Left renal pelvis (tissue), 4 donors: ENCODE measurements around the gene MOK. TPM values are rescaled to one million over a fixed set of nuclear protein-coding genes. Genes with fewer than 3 reads are reported as not detected.

Experiments used
- DNase-seq, 4 donors: peaks; one replicate each; pipeline ENCODE4 v3.0.0-alpha.2; 2013; ENCODE audit warnings: low read depth in 4 of 4, low spot score in 3 of 4
- polyA plus RNA-seq, 4 donors: library from polyadenylated mRNA; unstranded; fragments of 120-200 nt; gene quantifications; one replicate each; pipeline ENCODE4 v1.2.1, GENCODE V29; 2013; ENCODE audit not compliant: insufficient read length in 4 of 4

The MOK gene
- polyA plus RNA-seq, 4 donors = 16.2 to 40.3 (median 25.8) TPM

DNA sequence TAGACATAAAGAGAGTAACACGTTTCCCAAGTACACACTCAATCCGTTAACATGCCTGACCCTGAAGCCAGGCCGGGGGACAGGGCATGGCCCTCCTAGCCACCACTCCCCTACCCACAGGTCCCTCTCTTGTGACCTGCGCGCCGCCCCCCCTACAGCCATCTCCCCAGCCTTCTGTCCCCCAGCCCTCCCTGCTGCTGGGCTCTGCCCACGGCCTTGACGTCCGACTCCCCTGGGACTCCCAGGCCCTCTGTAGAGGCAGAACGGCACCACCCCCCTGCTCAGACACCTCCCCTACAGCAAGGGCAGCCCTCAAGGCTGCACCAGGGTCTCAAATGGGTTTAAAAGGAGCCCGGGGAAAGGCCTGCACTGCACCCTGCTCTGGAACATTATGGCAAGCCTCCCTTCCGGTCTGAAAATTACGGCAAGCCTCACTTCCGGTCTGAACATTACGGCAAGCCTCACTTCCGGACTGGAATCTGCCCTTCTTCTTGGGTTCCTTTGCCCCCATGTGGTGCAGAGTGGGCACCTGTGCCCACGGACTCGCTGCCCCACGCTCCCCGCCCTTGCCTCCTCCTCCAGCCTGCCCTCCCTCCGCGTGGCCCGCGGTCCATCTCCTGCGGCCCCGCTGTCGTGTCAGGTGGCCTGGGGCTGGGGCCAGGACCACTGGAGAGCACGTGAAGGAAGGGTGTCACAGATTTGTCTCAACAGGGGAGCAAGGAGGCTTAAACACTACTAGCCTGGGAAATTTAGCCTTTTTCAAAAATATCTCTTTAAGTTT lies 77.6 kb downstream of the MOK start:
- DNase-seq = no peak

DNA sequence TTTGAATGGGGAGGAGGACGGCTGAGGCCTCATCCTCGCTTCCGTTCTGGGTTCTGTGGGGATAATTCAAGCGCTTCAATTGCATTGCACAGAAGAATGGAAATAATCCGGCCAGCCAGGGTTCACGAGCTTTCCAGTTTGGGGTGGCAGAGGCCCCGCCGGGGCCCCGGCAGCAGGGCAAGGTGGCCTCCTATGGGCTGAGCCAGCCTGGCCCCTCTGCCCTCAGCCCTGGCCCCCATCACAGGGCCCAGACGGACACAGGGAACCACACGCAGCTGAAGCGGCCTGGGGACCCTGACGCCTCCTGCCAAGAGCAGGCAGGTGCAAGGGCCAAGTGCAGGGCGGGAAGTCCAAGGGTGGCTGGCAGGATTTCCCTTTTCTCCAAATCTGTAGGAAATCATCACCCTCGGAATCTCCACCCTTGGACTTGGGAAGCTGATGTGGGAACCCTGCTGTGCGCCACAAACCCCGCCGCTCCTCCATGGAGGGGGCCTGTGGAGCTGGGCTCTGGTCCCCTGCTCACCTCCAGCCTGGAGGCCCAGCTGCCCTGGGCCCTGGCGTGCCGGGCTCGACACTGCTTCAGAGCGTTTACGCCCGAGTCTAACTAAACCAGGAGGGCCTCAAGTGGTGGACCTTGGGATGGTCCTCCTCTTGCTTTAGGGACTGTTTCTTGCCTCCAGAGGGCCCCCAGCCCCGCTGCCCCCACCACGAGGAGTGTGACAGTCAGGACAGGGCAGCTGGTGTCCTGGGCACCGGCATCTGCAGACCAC lies 78.4 kb downstream of the MOK start:
- DNase-seq = no peak

DNA sequence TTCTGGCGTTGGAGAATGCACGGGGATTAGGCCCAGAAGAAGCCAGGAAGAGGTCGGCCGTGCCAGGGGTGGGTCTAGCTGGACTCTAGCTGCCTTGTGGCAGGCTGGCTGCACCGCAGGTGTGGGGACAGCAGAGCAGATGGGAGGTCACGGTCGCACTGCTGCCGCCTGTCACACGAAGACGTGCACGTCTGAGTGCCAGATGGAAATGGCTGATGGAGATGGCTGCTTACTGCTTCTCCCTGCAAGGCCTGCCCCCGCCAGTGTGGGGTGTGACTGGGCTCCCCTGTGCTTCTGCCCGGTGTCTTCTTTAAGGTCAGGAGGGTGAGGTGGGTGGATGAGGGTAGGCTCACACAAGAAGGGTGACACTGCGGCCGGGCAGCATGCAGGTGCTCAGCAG lies 79.0 kb downstream of the MOK start:
- DNase-seq = no peak

DNA sequence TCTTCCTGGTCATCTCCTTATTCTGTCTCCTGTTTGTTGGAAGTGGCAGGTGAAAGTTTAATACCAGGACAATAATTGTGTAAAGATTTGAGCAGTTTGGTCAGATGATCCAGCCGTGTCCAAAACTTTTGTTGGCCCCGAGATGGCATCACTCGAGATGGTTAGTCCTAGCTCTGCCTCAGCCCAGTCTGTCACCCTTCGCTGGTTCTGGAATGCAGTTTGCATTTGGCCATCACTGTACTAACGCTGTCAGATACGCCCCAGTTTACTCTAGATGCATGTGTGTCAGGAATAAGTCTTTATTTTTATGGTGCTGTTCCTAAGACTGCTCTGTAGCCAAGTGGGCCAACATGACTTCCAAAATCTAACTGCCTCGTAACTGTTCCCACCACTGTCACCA lies 79.6 kb downstream of the MOK start:
- no peak for DNase-seq

DNA sequence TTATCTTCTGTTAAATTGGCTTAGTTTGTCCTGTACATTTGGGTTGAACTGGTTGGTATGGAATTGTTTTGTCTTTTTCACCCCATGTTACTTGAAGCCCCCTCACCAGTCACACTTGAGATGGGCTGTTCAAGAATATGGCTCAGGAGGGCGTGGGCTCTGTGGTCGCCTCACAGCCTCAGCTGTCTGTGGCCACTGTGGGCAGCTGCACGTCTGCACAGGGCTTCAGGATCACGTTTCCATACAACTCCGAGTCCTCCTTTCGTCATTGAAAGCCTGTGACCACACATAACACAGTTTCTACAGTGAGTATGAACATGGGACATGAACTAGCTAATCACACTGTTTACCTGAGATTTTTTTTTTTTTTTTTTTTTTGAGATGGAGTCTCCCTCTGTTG lies 81.3 kb downstream of the MOK start:
- DNase-seq = no peak

DNA sequence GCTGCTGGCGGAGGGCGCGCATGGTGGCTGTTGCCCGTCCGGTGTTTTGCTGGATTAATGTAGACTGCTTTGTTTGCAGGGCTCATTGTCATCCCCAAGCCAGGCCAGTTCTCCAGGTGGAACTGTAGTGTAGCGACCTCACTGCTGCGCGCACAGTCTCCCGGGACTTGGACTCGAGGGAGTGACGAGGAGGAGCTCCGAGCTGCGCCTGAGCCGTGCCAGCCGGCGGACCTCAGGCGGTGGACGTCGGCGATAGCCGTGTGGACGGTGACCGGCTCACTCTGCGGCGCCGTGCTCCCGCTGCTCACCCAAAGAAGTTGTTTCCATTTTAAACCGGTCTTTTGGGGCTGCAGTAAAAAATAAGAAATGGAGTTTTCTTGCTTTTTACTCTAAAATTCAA lies 82.2 kb downstream of the MOK start:
- DNase-seq = no peak

DNA sequence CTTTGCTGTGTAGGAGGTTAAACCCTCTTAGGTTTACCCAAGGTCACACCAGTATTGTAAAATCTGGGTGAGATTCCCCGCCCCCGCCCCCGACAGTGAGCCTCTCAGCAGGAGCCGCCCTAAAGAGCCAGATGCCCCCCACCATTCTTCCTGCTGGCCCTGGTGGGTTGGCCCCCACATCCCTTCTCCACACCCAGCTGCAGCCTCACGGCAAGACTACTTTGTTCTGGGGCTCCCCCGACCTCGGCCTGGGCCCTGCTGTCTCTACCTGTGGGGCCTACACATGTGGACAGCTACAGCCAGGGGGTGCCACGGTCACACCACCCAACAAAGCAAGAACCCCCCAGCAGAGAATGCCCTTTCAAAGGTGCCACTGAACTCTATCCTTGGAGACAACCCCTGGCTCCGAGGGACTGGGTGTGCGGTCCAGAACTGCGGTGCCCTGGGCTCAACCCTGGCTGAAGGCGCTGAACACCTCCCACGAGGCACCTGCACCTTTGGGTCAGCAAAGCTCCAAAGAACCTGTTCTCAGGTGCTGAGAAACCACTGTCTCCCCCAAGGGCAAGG lies 82.9 kb downstream of the MOK start:
- DNase-seq = no peak

DNA sequence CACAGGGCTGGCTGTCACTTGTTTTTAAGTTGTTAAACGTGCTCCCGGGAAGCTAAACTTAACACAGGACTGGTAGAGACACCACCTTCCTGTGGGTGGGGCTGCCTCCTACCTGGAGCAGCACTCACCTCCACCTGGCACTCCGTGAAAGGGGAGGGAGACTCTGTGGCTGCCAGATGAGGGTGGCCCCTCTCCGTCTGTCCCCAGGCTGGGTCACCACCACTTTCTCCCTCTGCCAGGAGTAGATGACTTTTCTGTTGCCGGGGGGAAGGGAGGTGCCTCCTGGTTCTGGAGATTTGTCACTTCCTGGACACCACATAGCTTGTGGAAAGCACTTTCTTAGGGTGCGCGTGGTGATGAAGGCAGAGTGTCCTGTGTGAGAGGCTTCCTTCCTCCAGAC lies 83.9 kb downstream of the MOK start:
- DNase-seq = no peak

DNA sequence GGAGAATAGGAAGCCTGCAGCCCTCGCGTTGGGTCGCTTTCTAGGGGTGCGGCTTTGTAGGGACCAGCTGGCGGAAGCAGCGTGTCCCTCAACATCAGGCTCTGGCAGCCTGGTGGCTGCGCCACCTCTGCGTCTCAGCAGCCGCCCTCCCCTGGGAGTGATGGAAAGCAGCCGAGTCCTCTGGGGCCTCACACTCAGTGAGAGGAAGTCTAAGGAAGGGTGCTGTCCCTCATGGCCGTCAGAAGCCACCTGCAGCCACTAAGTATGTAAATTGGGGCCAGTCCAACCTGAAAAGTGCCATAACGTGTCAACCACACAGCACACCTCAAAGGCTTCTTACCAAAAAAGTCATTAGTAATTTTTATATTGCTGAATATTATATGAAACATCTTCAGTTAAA lies 84.9 kb downstream of the MOK start:
- no peak for DNase-seq

DNA sequence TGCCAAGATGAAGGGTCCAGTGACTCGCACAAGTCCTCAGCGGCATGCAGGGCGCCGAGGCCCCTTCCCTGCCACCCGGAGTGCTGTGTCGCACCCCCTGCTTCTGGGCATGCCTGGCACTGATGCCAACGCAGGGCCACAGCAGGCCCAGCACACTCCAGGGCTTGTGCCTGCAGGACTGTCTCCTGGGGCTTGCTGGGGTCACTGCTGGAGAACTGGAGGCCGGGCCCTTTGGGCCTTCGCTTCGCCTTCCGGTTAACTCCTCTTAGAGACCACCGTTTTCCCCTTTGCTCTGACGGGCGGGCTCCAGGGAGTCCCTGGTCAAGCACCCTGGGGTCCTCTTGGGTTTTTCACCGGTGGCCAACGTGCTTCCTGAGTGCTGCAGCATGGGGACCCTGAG lies 85.6 kb downstream of the MOK start:
- DNase-seq = no peak

DNA sequence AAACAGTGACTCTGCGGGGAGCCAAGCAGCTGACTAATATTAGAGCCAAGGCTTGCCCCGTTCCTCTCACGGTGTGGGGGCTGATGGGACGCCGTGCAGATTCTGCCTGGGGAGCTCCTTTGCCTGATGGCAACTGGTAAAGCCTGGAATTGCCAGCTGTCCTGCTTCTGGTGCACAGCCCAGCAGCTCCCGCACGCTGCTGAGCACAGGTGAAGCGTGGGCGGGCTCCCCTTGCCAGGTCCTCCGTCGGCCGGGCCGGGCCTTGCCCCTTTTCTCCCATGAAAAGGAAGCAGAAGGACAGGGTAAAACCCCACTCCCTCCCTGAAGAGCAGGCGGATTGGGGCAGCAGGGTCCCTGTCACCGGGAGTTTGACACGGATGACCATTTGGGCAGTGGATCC lies 86.3 kb downstream of the MOK start:
- no peak for DNase-seq

DNA sequence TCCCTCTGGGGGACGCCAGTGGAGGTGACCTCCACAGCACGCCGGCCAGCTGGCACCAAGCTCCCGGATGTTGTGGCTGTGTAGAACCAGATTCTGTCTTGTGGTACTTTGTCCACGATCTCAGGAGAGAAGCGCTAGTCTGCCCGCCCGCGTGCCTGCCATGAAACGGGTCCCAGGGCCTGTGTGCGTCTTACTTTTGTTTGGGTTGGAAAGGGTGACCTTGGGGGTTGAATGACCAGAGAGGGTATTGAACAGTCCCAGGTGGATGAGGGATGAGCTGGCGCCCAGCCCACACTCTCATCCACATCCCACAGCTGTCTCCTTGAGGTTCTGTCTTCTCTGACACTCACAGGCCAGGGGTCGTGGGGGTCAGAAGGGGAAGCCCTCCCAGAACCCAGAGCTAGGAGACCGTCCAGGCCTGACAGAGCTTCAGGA lies 87.0 kb downstream of the MOK start:
- no peak for DNase-seq

DNA sequence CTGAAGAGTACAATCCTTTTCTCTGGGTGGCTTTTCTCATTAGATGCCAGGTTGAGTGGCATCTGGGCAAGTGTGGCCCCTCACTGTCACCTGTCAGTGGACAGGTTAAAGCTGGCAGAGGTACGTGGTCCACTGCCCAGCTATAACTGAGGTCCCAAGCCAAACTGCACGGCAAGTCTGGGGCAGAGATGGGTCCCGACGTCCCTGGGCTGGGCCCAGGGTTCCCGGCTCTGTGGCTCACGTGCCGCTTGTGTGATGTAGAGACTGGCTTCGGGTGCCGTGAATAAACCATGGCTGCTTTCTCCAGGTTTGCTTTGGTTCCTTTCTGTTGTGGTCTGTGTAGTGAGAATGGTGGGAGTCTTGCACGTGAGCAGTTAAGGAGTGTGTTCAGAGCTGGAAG lies 87.6 kb downstream of the MOK start:
- DNase-seq = no peak

DNA sequence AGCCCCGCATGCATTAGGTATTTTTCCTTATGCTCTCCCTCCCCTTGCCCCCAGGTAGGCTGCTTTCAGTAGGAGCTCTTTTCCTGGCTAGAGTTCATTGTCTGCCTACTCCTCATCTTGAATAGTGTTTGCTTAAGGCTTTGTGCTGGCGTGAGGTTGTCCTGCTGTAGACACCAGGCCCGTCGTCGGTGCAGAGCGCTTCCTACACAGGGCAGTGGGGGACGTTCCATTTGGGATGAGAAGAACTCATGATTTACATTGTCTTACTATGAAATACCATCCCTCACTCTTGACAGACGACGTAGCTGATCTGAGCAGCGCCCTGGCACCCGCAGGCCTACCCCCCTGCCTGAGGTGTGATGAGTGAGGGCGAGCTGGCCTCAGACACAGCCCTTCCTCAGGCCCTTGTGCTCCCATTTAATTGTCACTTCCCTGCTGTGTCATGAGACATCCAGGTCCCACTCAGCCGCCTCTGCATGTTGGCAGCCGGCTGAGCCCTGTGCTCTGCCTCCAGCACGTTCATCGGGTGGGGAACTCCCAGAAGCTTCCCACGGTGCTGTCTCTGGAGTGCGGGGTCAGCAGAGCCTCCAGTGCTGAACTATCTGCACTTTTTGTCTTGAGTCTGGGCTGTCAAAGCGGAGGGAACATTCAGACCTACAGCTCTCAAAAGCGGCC lies 89.3 kb downstream of the MOK start:
- DNase-seq = no peak

DNA sequence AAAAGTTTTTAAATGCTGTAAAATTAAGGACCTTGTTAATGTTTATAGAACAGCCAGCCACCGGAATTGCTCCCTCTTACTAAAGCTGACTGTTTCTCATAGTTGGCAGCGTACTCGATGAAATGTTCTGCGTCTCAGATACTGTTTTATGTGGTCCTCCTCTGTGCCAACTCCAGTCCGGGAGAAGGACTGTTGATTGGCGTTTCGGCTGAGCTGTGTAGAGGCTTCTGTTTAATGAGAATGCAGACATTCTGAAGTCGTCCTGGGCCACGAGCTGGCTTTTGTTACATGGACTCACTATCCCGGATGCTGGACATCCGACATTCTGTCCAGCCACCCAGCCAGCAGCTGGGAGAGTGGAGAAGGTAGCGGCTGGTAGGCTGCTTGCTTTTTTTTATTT lies 89.9 kb downstream of the MOK start:
- no peak for DNase-seq

DNA sequence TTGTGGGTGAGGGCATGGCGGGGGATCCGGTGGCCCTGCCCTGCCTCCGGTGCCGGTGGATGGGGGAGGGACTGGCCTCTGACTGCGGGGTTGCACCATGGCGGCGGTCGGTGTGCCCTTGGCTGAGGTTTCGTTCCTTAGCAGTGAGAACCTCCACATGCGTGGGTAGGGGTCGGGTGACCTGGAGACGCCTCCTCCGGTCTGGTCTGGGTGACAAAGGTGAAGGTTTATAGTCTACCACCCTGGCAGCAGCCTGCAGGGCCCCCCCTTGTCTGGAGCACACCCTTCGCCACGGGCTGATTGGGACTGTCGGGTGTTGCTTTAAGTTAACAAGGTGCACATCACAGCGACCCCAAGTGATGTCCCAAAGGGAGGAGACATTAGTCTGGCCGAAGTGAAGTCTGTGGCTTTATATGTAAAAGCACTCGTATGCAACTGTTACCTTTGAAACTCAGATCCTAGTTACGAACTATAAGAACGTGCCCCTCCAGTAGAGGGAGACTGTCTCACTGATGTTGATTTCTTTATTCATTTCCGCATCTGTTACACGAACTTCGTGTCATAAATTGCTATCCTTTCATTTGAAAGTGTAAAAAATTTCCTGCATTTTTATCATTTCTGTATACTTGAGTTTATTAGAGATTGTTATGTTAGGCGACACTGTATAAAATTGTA lies 90.8 kb downstream of the MOK start:
- no peak for DNase-seq

DNA sequence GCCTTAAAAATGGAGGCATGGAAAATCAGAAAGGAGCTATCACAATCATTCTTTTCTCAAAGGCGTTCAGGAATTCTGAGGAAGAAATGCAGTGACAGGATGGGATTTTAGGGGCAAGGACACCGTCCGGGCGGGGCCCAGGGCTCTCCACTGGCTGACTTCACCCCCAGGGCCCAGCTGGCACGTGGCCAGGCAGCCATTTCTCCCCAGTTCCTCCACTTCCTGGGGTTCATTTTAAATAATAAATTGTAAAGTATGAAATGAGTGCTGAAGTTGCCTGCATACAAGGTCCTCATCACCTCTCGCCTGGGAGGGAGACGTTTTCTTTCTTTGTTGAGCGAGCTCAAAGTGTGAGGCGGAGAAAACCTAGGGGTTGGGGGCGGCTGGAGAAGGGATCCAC lies 91.5 kb downstream of the MOK start:
- DNase-seq = no peak

DNA sequence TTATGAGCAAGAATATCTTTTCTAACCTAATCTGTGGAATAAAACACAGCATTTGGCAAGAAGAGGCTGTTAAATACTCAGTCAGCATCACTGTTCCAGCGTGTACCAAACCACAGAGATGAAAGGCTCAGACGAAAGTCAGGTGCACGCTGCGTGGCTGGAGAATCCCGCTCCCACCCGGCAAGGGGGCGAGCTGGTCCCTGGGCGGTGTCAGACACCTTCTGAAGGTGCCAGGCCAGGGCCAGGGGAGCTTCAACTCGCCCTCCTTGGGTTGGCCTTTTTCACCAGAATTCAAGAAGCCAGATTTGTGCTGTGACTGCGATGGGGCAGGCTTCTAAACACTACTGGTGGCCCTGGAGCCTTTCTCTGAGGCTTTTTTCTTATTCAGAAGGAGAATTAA lies 92.1 kb downstream of the MOK start:
- DNase-seq = no peak

DNA sequence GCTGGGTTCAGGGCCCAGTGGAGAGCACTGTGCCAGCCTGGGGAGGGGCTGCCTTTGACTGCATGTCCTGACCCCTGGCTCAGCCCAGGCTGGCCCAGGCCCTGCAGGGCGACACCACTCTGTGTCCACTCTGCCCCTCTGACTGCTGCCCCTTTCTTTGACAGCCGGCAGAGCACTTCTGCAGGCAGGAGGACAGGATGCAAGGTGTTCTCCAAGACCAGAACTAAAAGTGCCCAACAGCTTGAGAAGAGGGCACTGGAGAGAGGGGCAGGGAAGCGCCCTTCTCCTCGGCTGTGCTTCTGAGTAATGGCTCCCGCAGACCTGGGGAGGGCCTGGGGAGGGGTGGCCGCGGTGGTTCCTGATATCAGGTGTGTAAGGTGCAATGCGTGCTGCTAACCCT lies 92.6 kb downstream of the MOK start:
- DNase-seq = no peak

DNA sequence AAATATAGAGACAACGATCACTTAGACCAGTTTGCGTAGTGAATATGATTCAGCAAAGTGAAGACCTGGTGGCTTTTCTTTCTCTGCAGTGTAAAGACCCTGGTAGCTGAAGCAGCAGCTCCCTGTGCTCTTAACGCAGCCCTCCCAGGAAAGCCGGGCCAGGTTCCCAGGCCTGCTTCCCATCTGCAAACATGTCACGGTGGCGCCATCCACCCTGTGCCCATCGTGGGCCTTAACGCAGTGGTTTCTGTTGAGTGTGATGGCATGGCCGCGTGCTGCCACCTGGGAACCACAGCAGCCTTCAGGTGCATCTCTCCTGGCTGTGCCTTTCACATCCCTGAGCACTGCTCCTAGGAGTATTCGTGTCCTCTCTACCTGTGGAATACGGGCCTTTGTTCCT lies 93.7 kb downstream of the MOK start:
- no peak for DNase-seq
